Tibial artery (tissue), 4 donors: ENCODE measurements around the gene TNP2.

Experiments used
- DNase-seq, 2 donors: peaks; one replicate each; pipeline ENCODE4 v3.0.0-alpha.2; 2019
- H3K27ac ChIP-seq, 2 donors: fragments of 200-600 bp; sonication (generic) in 1 of 2; 1 replicate in 1 of 2; 2 replicates in 1 of 2; pipeline ENCODE4 v1.5.1; 2018 to 2019; ENCODE audit warnings: mild to moderate bottlenecking in 1 of 2
- H3K27me3 ChIP-seq, 2 donors: fragments of 200-600 bp; sonication (generic) in 1 of 2; one replicate each; pipeline versions ENCODE4 v1.5.1 to v1.6.0; 2016 to 2019
- H3K36me3 ChIP-seq, 3 donors: fragments of 200-600 bp; sonication (generic) in 2 of 3; one replicate each; pipeline ENCODE4 v1.5.1; 2016 to 2019; ENCODE audit warnings: mild to moderate bottlenecking in 2 of 3
- H3K4me1 ChIP-seq, 4 donors: fragments of 200-600 bp; sonication (generic) in 2 of 4; 1 replicate in 3 of 4; 2 replicates in 1 of 4; pipeline ENCODE4 v1.5.1; 2016 to 2019
- H3K4me3 ChIP-seq, 2 donors: fragments of 200-600 bp; sonication (generic) in 1 of 2; 1 replicate in 1 of 2; 2 replicates in 1 of 2; pipeline ENCODE4 v1.5.1; 2018 to 2019; ENCODE audit warnings: mild to moderate bottlenecking in 2 of 2
- H3K9me3 ChIP-seq, 3 donors: fragments of 200-600 bp; sonication (generic) in 1 of 3; one replicate each; pipeline ENCODE4 v1.5.1; 2016 to 2019
- intact Hi-C: fragments of 100-400 bp; cut with DNase I; formaldehyde crosslinking; loops from one replicate; pipeline ENCODE4 v1.15.0; 2023; ENCODE audit warnings: low total_unique reads
- TF ChIP-seq, protein P1 (sequence below), 2 experiments: fragments of 200-600 bp in 1 of 2; fragments of 450-650 bp in 1 of 2; IDR thresholded peaks; one replicate each; pipeline ENCODE4 v1.5.1; 2017 to 2019; ENCODE audit warnings: antibody characterized with exemption in 2 of 2, mild to moderate bottlenecking in 1 of 2, moderate library complexity in 1 of 2

TNP2 gene

DNA sequence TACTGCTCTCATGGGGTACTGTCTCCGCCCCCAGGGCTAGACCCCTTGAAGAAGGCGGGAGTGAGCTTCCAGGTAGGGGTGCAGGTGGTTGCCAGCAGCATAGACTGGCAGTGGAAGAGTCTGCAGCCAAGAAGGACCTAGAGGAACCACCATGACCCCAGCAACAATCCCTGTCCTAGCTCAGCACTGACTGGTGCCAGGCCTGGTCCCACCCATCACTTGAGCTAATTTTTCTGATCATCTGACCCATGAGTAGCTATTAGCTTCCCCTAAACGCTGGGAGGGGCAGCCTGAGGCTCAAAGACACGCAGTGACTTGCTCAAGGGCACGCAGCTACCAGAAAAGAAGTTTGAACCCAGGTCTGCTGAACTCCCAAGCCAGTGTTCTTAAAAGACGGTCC, 3.4 kb upstream of the TNP2 start:
- Histone ChIP-seq H3K4me3 (no peak overlapping the region), H3K27ac (no peak overlapping the region), H3K4me1 (no peaks in the 10 kb centered on the region), H3K36me3 (no peaks in the 10 kb centered on the region), H3K27me3 (peaks cover 0 to 4% of the 10 kb centered on the region in 2 donors), H3K9me3 (no peaks in the 10 kb centered on the region)
- DNase-seq: no peak
- TF ChIP-seq, protein P1, sequence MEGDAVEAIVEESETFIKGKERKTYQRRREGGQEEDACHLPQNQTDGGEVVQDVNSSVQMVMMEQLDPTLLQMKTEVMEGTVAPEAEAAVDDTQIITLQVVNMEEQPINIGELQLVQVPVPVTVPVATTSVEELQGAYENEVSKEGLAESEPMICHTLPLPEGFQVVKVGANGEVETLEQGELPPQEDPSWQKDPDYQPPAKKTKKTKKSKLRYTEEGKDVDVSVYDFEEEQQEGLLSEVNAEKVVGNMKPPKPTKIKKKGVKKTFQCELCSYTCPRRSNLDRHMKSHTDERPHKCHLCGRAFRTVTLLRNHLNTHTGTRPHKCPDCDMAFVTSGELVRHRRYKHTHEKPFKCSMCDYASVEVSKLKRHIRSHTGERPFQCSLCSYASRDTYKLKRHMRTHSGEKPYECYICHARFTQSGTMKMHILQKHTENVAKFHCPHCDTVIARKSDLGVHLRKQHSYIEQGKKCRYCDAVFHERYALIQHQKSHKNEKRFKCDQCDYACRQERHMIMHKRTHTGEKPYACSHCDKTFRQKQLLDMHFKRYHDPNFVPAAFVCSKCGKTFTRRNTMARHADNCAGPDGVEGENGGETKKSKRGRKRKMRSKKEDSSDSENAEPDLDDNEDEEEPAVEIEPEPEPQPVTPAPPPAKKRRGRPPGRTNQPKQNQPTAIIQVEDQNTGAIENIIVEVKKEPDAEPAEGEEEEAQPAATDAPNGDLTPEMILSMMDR (IDR thresholded peaks at IDR 0.05): no peak
- intact Hi-C loops: no loop called here

DNA sequence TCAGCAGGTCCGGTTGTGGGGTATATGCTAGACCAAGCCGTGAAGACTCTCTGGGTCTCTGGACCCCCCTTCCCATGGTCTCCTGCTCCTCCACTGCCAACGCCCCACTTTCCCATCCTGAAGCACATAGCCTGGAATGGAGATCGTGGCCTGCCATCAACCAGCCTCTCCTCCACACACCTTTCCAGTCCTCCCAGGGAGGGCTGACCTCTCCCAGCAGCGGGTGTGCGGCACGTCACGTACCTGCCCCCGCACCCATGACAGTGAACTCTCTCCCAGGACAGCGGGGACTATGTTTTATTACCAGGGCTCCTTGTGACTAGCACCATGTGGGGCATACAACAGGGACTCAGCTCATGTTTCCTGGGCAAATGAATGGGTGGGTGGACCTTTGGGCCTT, 2.5 kb upstream of the TNP2 start:
- Histone ChIP-seq H3K4me1 (no peaks in the 10 kb centered on the region), H3K27ac (no peak overlapping the region), H3K9me3 (no peaks in the 10 kb centered on the region), H3K27me3 (peaks cover 0 to 4% of the 10 kb centered on the region in 2 donors), H3K4me3 (no peak overlapping the region), H3K36me3 (no peaks in the 10 kb centered on the region)
- no peak for DNase-seq
- intact Hi-C loops: no loop called here
- TF ChIP-seq, protein P1 (IDR thresholded peaks at IDR 0.05): no peak

DNA sequence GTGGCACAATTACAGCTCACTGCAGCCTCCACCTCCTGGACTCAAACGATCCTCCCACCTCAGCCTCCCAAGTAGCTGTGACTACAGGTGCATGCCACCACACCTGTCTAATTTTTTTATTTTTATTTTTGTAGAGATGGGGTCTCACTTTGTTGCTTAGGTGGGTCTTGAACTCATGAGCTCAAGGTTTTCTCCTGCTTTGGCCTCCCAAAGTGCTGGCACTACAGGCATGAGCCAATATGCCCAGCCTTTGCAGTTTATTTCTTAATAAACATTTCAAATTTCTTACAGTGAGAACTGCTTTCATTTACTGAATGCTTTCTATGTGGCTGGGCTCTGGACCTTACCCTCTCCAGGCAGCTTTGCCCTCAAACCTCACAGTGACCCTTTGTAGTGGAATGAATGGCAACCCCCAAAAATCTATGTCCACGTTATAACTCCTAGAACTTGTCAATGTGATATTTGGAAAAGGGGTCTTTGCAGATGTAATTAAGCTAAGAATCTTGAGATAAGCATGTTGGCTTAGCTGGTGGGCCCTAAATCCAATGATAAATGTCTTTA, 1.6 kb upstream of the TNP2 start:
- Histone ChIP-seq H3K27me3 (no peaks in the 10 kb centered on the region), H3K36me3 (no peaks in the 10 kb centered on the region), H3K4me3 (no peak overlapping the region), H3K4me1 (no peaks in the 10 kb centered on the region), H3K27ac (no peak overlapping the region), H3K9me3 (no peaks in the 10 kb centered on the region)
- DNase-seq: no peak
- intact Hi-C loops: no loop called here
- TF ChIP-seq, protein P1 (IDR thresholded peaks at IDR 0.05): no peak

DNA sequence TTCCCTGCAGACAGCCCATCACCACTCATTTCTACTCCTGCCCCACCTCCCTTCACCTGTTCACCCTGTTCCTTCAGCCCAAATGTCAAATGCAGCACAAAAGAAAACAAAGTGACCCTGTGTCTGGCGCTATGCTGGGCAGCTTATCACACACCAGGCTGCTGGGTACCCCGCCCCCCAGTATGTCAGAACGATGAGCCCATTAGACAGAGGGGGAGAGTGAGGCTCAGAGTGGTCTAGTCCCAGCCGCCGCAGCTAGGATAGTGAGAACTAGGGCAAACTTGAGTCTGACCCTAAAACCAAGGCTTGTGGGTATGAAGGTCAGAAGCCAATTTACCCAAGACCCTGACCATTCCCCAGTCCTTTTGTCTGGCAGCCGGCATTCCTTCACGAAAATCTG, 4.0 kb downstream of the TNP2 start:
- TF ChIP-seq, protein P1 (IDR thresholded peaks at IDR 0.05): no peak
- H3K4me3 ChIP-seq: no peak overlapping the region
- H3K27ac ChIP-seq: no peak overlapping the region
- DNase-seq: no peak
- no peaks in the 10 kb centered on the region for H3K4me1 ChIP-seq
- H3K27me3 ChIP-seq: no peaks in the 10 kb centered on the region
- H3K36me3 ChIP-seq: no peaks in the 10 kb centered on the region
- H3K9me3 ChIP-seq: no peaks in the 10 kb centered on the region
- intact Hi-C loops: no loop called here

DNA sequence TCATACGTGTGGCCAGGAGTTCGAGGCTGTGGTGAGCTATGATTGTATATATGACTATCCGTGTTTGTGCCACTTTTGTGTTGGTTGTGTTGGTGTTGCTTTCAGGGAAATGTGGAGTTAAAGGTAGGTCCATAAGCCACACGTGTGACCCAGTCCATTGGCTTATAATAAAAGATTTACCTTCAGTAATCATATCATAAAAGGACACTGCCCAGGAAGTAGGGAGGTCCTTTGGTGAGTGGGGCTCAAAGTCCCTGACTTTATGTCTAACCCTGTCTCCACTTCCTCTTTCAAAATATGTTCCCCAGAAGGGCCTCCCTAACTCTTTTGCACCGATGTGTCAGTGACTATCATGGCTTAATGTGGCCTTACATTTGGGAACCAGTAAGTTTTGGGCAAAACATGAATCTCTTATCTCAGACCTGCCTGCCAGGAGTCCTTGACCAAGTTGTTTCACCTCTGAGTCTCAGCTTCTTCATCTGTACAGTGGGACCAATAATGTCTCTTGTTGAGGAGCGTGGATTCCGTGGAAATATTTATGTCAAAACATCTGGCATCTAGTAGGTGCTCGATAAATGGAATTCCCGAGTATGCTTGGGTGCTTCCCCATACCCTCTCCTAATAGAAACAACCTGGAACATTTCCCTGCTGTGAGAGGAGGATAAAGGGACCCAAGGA, 4.8 kb downstream of the TNP2 start:
- no peaks in the 10 kb centered on the region for H3K27me3 ChIP-seq
- no peak overlapping the region for H3K27ac ChIP-seq
- no peaks in the 10 kb centered on the region for H3K9me3 ChIP-seq
- H3K4me3 ChIP-seq: no peak overlapping the region
- H3K4me1 ChIP-seq: peaks cover 0 to 7% (median 3%) of the 10 kb centered on the region in 4 donors
- no peaks in the 10 kb centered on the region for H3K36me3 ChIP-seq
- DNase-seq: no peak
- TF ChIP-seq, protein P1 (IDR thresholded peaks at IDR 0.05): no peak
- intact Hi-C loops: no loop called here
